ENCODE data around the gene KLK6. TPM values are rescaled to one million over a fixed set of nuclear protein-coding genes. Genes with fewer than 3 reads are reported as not detected.

The KLK6 gene
- total RNA-seq, 1 donor from 2014 or later: 3.5 TPM

DNA sequence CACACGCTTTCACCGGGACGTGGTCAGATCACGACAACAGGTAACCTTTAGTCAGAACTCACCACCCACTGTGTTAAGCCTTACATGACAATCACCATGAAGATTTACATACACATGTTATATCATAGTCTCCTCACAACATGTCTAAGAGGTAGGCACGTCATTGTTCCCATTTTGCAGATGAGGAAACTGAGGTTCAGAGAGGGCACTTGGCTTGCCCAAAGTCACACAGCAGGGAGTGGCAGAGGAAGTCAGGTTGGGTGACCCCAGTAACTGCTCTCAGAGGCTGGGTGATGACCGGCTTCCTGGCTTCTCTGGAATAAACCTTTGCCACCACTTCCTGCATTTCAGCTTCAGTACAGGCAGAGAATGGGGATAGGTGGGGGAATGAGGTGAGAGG lies 44.9 kb upstream of the KLK6 start:
- Histone ChIP-seq H2AFZ (ENCODE audit: low read depth, low read length) (no peak overlapping the region), H3K4me2 (ENCODE audit: low read length) (no peak overlapping the region), H3K79me2 (ENCODE audit: insufficient read depth, low read length) (no peaks in the 10 kb centered on the region), H3K27ac (ENCODE audit: low read depth, low read length) (no peak overlapping the region), H3K9me3 (ENCODE audit: insufficient read depth, low read depth, low read length) (no peaks in the 10 kb centered on the region), H3K4me1 (ENCODE audit: insufficient read depth, low read length) (no peaks in the 10 kb centered on the region), H3K9ac (ENCODE audit: low read length) (no peak overlapping the region), H3K36me3 (ENCODE audit: insufficient read depth, low read length) (no peaks in the 10 kb centered on the region), H3K4me3 (ENCODE audit: insufficient read depth, low read depth, low read length) (no peak overlapping the region), H4K20me1 (ENCODE audit: insufficient read depth, low read length) (no peaks in the 10 kb centered on the region), H3K27me3 (ENCODE audit: insufficient read depth, low read length) (peaks cover 5% of the 10 kb centered on the region)
- peaks cover 11% of the 10 kb centered on the region for H3K9me3 Mint-ChIP-seq (ENCODE audit: unreplicated experiment)
- DNase-seq (ENCODE audit: low read depth) (no peak), FAIRE-seq (no peak)
- no peak overlapping the region for H3K27ac Mint-ChIP-seq (ENCODE audit: unreplicated experiment)
- H3K4me3 Mint-ChIP-seq (ENCODE audit: unreplicated experiment): no peak overlapping the region
- H3K4me1 Mint-ChIP-seq (ENCODE audit: low read depth, unreplicated experiment): peaks cover 5% of the 10 kb centered on the region
- no peaks in the 10 kb centered on the region for H3K36me3 Mint-ChIP-seq (ENCODE audit: low read depth, unreplicated experiment)
- peaks cover 62% of the 10 kb centered on the region for H3K27me3 Mint-ChIP-seq (ENCODE audit: low read depth, unreplicated experiment)
- no peak for TF ChIP-seq EZH2 (IDR thresholded peaks at IDR 0.05; ENCODE audit: insufficient read depth, low read length)
- TF ChIP-seq, protein P1, sequence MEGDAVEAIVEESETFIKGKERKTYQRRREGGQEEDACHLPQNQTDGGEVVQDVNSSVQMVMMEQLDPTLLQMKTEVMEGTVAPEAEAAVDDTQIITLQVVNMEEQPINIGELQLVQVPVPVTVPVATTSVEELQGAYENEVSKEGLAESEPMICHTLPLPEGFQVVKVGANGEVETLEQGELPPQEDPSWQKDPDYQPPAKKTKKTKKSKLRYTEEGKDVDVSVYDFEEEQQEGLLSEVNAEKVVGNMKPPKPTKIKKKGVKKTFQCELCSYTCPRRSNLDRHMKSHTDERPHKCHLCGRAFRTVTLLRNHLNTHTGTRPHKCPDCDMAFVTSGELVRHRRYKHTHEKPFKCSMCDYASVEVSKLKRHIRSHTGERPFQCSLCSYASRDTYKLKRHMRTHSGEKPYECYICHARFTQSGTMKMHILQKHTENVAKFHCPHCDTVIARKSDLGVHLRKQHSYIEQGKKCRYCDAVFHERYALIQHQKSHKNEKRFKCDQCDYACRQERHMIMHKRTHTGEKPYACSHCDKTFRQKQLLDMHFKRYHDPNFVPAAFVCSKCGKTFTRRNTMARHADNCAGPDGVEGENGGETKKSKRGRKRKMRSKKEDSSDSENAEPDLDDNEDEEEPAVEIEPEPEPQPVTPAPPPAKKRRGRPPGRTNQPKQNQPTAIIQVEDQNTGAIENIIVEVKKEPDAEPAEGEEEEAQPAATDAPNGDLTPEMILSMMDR (IDR thresholded peaks at IDR 0.05; ENCODE audit: insufficient read depth, low read depth, low read length): no peak

DNA sequence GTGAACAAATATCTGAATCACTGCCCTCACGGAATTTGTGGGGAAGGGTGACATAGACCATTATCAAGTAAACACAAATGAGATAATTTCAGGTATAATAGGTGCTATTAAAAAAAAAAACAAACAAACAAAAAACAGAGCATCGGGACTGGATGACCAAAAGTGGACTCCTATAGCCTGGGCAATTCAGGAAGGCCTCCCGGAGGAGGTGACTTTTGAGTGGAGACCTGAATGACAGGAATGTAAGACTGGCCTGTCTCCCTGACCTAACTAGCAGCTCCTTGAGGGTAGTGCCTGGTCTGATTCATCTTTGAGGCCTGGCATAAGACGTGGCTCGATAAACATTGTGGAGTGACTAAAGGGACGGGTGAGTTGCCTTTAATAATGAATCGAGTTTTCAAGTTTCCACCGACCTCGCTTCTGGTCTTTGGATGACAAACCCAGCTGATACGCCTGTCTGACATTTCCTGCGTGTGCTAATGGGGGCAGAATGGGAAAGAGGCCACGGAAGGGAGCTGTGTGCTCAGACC lies 43.3 kb upstream of the KLK6 start:
- H3K27ac Mint-ChIP-seq (ENCODE audit: unreplicated experiment): no peak overlapping the region
- H3K9me3 Mint-ChIP-seq (ENCODE audit: unreplicated experiment): peaks cover 9% of the 10 kb centered on the region
- H3K9me3 ChIP-seq (ENCODE audit: insufficient read depth, low read depth, low read length): no peaks in the 10 kb centered on the region
- H3K36me3 ChIP-seq (ENCODE audit: insufficient read depth, low read length): no peaks in the 10 kb centered on the region
- no peak overlapping the region for H3K4me2 ChIP-seq (ENCODE audit: low read length)
- peaks cover 57% of the 10 kb centered on the region for H3K27me3 Mint-ChIP-seq (ENCODE audit: low read depth, unreplicated experiment)
- no peak overlapping the region for H3K9ac ChIP-seq (ENCODE audit: low read length)
- H3K36me3 Mint-ChIP-seq (ENCODE audit: low read depth, unreplicated experiment): no peaks in the 10 kb centered on the region
- H3K27me3 ChIP-seq (ENCODE audit: insufficient read depth, low read length): peaks cover 5% of the 10 kb centered on the region
- no peaks in the 10 kb centered on the region for H4K20me1 ChIP-seq (ENCODE audit: insufficient read depth, low read length)
- H3K4me3 ChIP-seq (ENCODE audit: insufficient read depth, low read depth, low read length): no peak overlapping the region
- H3K4me1 Mint-ChIP-seq (ENCODE audit: low read depth, unreplicated experiment): peaks cover 3% of the 10 kb centered on the region
- no peak overlapping the region for H3K4me3 Mint-ChIP-seq (ENCODE audit: unreplicated experiment)
- H3K4me1 ChIP-seq (ENCODE audit: insufficient read depth, low read length): no peaks in the 10 kb centered on the region
- no peak for TF ChIP-seq EZH2 (IDR thresholded peaks at IDR 0.05; ENCODE audit: insufficient read depth, low read length)
- TF ChIP-seq, protein P1 (IDR thresholded peaks at IDR 0.05; ENCODE audit: insufficient read depth, low read depth, low read length): no peak
- no peaks in the 10 kb centered on the region for H3K79me2 ChIP-seq (ENCODE audit: insufficient read depth, low read length)
- FAIRE-seq: no peak
- H2AFZ ChIP-seq (ENCODE audit: low read depth, low read length): no peak overlapping the region
- DNase-seq (ENCODE audit: low read depth): no peak
- H3K27ac ChIP-seq (ENCODE audit: low read depth, low read length): no peak overlapping the region

DNA sequence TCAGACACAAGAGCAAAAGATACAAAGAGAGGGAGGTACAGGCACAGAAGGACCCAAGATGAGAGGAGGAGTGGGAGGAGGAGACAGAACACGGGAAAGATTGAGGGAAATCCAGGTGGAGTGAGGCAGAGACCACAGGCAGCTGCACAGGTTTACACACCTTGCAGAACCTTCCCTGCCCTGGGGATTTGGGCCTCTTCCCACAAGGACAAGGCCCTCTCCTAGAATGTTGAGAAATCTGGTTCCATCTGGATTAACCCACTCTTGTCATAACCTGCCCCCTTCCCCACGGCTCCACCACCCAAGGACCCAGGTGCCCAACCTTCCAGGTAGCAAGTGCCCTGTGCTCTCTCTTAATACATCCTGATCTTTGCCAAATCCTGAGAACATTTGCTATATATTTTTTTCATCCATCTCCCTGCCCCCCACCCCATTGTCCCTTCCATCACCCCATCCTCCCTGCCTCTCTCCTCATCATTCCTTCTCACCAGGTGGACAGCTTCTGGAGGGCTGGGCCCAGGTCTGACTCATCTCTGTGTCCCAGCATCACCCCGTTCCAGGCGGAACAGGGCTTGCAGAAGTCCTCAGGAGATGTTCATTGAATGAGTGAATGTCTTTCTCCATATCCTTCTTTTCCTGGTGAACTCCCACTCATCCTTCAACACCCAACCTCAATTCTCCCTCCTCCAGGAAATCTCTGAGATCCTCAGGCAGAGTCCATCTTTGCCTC lies 40.8 kb upstream of the KLK6 start:
- Histone ChIP-seq H2AFZ (ENCODE audit: low read depth, low read length) (no peak overlapping the region), H3K4me2 (ENCODE audit: low read length) (no peak overlapping the region), H3K27ac (ENCODE audit: low read depth, low read length) (no peak overlapping the region), H3K27me3 (ENCODE audit: insufficient read depth, low read length) (no peaks in the 10 kb centered on the region), H4K20me1 (ENCODE audit: insufficient read depth, low read length) (no peaks in the 10 kb centered on the region), H3K9ac (ENCODE audit: low read length) (no peak overlapping the region), H3K4me1 (ENCODE audit: insufficient read depth, low read length) (no peaks in the 10 kb centered on the region), H3K9me3 (ENCODE audit: insufficient read depth, low read depth, low read length) (peaks cover 2% of the 10 kb centered on the region), H3K36me3 (ENCODE audit: insufficient read depth, low read length) (no peaks in the 10 kb centered on the region), H3K79me2 (ENCODE audit: insufficient read depth, low read length) (no peaks in the 10 kb centered on the region), H3K4me3 (ENCODE audit: insufficient read depth, low read depth, low read length) (no peak overlapping the region)
- no peak for FAIRE-seq
- no peaks in the 10 kb centered on the region for H3K36me3 Mint-ChIP-seq (ENCODE audit: low read depth, unreplicated experiment)
- peaks cover 7% of the 10 kb centered on the region for H3K9me3 Mint-ChIP-seq (ENCODE audit: unreplicated experiment)
- no peak overlapping the region for H3K4me3 Mint-ChIP-seq (ENCODE audit: unreplicated experiment)
- H3K4me1 Mint-ChIP-seq (ENCODE audit: low read depth, unreplicated experiment): peaks cover 3% of the 10 kb centered on the region
- peaks cover 54% of the 10 kb centered on the region for H3K27me3 Mint-ChIP-seq (ENCODE audit: low read depth, unreplicated experiment)
- H3K27ac Mint-ChIP-seq (ENCODE audit: unreplicated experiment): no peak overlapping the region
- TF ChIP-seq, protein P1 (IDR thresholded peaks at IDR 0.05; ENCODE audit: insufficient read depth, low read depth, low read length): no peak
- TF ChIP-seq EZH2 (IDR thresholded peaks at IDR 0.05; ENCODE audit: insufficient read depth, low read length): no peak
- no peak for DNase-seq (ENCODE audit: low read depth)

All from astrocyte (in vitro differentiated cells and primary cell).